HG03039 (cell line): ENCODE measurements around the gene LUC7L2.
"Not testable (repeated sequence)": the region's sequence is repeated elsewhere in the genome, so short reads cannot be mapped to it uniquely, and the experiment has no call there.

Source experiments
- ATAC-seq: cut with Tn5 transposase; IDR thresholded peaks from one replicate; pipeline ENCODE4 v1.9.1; 2021; ENCODE audit warnings: mild to moderate bottlenecking, moderate library complexity; ENCODE audit not compliant: unreplicated experiment

Gene LUC7L2

DNA sequence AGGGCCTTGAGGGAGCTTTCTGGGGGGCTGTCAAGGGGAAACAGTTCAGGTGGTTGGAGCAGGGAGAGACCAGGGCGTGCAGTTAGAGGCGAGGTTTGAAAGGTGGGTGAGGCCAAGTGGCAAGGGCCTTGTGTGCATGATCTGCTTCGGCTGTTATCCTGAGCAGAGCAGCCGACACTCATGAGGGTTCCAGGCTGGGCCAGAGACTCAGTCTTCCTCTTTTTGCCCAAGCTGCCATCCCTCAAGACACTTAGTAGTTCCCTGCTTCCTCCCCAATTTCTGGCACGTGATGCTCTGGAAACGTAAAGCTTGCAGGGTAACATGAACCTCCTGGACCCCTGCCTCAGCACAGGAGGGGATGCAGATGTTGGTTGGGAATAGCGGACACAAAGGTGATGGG, 79.7 kb downstream of the LUC7L2 start:
- no peak for ATAC-seq

DNA sequence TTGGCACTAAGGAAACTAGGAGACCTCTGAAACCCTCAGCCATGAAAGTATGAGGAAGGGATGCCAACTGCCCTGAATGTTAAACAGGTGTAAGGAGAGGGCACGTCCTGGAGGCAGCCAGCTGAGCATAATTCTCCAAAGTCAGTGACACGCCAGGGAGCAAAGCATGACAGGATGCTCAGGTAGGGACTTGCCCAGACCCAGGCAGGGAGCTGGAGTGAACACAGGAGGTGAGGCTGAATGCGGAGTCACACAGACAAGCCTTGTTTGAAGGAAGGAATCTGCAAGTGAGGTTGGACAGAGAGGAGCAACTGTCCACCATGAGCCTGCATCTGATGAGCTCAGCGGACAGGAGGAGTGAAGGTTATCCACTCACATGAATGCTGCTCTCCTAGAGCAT, 82.3 kb downstream of the LUC7L2 start:
- ATAC-seq: no peak

DNA sequence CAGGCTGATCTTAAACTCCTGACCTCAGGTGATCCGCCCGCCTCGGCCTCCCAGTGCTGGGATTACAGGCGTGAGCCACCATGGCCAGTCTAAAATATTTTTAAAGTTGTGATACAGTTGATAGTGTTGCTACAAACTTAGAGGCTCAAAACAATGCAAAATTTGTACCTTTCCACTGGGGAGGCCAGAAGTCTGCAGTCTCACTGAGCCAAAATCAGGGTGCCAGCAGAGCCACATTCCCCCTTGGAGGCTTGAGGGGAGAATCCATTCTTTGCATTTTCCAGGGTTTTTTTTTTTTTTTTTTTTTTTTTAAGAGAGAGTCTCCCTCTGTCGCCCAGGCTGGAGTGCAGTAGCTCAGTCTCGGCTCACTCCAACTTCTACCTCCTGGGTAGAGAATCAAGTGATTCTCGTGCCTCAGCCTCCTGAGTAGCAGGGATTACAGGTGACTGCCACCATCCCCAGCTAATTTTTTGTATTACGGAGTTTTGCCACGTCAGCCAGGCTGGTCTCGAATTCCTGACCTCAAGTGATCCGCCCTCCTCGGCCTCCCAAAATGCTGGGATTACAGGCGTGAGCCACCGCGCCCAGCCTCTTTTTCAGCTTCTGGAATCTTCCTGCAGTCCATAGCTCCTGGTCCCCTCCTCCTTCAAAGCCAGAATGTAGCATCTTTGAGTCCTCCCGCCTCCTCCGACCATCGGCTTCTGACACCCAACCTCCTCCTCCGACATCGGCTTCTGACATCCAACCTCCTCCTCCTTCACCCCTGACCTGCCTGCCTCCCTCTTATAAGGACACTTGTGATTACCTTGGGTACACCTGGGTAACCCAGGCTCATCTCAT, 86.6 kb downstream of the LUC7L2 start:
- no peak for ATAC-seq

DNA sequence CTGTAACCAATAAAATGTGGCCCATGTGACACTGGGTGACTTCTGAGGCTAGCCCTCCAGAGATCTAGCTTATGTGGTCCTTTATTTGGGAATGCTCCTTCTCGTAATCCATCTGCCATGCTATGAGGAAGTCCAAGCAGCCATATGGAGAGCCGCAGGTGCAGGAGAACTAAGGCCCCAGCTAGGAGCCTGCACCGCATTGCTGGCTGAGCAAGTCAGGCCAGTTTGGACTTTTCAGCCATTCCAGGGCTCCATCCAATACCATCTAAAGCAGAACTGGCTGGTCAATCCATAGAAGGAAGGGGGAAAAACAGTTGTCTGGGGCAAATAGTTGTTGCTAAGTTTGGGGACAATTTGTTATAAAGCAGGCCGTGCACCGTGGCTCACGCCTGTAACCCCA, 91.2 kb downstream of the LUC7L2 start:
- no peak for ATAC-seq

DNA sequence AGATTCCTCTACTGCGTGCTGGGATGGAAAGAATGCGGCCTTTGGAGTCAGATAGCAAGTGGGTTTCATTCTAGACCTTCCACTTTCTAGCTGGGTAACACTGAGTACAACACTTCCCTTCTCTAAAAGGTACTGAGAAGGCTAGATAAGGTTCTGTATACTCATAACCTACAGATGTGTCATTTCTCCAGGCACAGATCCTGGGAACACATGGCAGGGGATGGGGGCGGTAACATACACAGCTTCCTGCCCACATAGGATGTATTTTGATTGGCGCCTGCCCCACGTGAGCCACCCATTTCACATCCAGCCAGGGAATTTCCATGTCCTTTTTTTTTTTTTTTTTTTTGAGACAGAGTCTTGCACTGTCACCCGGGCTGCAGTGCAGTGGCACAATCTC, 91.9 kb downstream of the LUC7L2 start:
- no peak for ATAC-seq

DNA sequence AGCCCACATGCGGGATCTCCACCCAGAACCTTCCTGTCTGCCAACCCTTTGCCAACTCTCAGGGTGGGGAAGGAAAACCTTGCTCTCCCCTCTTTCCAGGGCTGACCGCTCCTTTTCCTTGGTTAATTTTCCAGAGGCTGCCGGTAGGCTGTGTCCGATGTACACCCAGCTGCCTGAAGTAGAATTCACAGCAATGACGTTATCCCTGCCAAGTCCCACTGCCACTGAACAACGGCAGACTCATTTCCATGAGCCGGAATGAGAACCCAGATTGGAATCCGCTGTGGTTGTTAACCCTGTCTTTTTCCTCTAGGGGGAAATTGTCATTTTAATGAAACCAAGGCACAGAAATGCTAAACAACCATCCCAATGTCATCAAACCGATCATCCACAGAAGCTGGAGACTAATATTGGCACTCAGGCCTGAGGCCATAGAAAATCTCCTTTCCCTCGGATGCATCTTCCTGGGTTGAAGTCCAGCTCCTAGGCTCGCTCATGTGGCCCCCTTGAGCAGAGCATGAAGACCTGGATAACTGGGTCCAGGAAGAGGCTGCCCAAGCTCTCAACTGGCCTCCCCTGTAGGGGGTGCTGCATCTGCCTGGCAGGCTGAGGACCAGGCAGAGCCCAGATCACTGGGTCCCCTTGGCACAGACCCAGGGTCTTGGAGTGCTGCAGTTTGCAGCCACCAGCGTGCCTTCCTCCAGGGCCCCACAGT, 93.4 kb downstream of the LUC7L2 start:
- no peak for ATAC-seq

DNA sequence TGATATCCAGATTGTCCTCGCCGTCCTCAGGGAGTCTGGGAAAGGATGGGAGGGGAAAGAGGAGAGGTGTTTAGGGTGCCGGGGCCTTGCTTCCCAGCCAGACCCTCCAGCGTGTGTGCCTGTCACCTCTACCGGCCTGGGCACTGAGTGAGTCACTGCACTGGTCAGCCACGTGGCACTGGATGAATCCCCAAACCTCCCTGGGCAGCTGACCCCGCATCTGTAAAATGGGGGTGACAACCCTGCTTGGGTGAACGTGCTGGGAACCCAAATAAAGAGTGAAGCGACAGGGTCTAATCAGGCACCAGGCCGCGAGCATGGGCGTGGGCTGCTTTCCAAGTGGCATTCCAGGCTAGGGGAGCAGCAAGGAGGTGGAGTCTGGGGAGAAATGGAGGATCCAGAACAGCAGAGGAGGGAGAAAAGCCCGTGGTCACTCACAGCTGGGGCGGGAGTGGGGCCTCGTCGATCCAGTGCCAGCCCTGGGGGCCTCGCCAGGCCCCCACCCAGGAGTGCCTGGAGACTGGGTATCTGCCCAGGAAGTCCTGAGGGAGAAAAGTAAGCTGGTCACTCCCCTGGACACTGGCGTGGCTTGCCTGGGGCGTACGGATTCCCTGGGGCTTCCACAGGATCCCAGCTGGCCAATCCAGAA, 94.1 kb downstream of the LUC7L2 start:
- ATAC-seq: no peak

DNA sequence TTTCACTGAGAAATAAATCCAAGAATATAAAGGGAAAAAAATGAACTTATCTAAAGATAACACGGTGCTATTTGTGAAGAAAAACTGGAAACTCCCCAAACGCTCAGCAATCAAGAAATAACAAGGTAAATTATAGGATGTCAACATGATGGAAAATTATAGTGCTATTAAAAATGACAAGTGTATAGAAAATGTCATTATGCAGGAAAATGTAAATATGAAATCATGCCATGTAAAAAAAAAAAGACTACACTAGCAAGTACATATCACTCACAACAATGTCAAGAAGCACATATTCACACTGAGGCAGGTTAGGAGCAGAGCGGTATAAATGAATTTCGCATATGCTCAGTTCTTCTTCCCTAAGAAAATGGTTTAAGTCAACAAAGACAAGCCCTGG, 96.1 kb downstream of the LUC7L2 start:
- no peak for ATAC-seq

DNA sequence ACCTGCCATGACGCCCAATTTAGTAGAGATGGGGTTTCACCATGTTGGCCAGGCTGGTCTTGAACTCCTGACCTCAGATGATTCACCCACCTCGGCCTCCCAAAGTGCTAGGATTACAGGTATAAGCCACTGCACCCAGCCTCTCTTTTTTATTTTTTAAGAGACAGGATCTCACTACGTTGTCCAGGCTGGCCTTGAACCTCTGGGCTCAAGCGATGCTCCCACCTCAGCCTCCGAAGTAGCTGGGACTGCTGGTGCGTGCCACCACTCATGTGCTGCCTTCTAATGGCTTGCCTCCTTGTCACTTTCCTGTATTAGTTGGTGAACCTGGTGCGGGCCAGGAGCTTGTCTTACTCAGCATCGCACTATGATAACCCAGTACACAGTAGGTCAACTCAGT, 96.8 kb downstream of the LUC7L2 start:
- no peak for ATAC-seq

DNA sequence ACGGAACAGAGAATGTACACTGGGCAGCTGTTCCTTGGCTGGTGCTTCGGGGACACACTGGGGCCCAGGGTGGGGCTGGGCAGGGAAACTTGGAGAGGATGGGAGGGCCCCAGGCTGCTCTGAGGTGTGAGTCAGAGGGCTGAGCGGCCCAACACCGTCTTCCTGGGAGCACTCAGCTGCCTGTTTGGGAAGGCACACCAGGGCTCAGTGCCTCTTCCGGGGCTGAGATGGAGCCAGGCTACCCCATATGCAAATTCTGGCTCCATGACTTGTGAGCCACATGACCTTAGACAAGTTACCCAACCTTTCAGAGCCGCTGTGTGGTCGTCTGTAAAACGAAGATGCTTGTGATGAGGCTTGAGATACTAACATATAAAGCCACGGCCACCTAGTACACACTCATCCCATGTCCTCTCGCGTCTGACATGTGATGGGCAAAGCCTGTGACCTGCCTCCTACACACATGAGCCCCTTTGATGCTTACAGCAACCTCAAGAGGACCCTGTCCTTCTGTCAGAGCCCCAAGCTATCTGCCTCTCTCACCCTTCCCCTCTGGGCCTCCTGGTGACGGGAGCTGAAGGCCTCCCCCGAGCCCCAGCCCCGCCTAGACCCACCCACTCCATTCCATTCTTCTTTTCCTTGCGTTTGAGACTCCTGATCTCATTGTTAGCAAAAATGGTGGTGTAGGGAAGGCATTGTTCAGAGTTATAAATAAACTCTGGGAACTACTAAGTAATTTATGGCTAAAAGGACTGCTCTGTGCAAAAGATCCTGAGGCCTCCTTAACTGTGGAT, 97.7 kb downstream of the LUC7L2 start:
- ATAC-seq: no peak

DNA sequence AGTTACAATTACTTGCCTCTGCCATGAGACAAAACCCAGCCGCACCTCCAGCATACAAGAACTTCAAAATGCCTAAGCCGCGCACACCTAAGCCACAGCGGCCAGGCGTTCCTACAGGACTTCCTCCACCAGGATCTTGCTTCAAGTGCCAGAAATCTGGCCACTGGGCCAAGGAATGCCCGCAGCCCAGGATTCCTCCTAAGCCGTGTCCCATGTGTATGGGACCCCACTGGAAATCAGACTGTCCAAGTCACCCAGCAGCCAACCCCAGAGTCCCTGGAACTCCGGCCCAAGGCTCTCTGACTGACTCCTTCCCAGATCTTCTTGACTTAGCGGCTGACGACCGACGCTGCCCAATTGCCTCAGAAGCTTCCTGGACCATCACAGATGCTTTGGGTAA, 103.7 kb downstream of the LUC7L2 start:
- ATAC-seq: not testable (repeated sequence)

DNA sequence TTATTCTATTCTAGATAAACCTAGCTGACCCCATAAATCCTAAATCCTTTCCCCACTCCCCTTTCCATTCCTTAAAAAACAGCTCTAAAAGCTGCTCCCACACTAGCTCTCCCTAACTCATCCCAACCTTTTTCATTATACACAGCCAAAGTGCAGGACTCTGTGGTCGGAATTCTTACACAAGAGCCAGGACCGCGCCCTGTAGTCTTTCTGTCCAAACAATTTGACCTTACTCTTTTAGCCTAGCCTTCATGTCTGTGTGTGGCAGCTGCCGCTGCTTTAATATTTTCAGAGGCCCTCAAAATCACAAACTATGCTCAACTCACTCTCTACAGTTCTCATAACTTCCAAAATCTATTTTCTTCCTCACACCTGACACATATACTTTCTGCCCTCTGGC, 104.8 kb downstream of the LUC7L2 start:
- not testable (repeated sequence) for ATAC-seq

DNA sequence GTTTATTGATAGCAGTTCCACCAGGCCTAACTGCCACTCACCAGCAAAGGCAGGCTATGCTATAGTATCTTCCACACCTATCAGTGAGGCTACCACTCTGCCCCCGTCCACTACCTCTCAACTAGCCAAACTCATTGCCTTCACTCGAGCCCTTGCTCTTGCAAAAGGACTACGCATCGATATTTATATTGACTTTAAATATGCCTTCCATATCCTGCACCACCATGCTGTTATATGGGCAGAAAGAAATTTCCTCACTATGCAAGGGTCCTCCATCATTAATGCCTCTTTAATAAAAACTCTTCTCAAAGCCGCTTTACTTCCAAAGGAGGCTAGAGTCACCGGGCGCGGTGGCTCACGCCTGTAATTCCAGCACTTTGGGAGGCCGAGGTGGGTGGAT, 105.4 kb downstream of the LUC7L2 start:
- ATAC-seq: not testable (repeated sequence)

DNA sequence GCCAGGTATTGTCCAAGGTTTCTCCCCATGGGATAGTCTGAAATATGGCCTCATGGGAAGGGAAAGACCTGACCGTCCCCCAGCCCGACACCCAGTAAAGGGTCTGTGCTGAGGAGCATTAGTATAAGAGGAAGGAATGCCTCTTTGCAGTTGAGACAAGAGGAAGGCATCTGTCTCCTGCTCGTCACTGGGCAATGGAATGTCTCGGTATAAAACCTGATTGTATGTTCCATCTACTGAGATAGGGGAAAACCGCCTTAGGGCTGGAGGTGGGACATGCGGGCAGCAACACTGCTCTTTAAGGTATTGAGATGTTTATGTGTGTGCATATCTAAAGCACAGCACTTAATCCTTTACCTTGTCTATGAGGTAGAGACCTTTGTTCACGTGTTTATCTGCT, 108.0 kb downstream of the LUC7L2 start:
- ATAC-seq: not testable (repeated sequence)

DNA sequence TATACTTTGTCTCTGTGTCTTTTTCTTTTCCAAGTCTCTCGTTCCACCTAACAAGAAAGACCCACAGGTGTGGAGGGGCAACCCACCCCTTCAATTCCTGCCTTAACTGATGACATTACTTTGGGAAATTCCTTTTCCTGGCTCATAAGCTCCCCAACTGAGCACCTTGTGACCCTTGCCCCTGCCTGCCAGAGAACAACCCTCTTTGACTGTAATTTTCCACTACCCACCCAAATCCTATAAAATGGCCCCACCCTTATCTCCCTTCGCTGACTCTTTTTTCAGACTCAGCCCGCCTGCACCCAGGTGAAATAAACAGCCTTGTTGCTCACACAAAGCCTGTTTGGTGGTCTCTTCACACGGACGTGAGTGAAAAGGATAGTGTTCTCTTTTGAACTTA, 108.6 kb downstream of the LUC7L2 start:
- ATAC-seq: not testable (repeated sequence)

DNA sequence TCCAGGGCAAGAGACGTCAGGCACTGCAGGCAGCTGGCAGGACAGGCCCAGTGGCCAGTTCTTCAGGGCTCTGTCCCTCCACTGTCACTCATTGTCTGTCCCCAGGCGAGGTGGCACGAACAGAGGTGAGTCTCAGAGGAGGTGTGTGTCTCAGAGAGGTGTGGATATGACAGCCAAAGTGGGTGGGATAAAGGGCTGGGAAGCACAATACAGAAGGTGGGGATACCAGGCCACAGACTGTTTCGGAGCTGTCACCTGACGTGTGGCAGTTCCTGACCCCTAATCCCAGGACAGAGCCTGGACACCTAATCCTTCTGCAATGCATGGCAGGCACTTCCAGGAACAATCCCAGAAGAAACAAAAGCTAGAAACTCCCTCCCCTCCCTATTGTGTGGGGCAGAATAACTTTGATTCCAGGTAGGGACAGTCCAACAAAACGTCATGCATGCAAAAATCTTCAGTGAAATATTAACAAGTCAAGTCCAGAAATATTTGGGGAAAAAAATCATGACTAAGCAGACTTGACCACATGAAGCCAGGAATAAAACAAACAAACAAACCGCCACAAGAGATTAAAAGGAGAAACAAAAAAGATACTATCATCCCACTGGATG, 112.2 kb downstream of the LUC7L2 start:
- ATAC-seq: no peak
